ENCODE data around the gene TMC6. TPM values are rescaled to one million over a fixed set of nuclear protein-coding genes. Genes with fewer than 3 reads are reported as not detected.
"Not testable (repeated sequence)": the region's sequence is repeated elsewhere in the genome, so short reads cannot be mapped to it uniquely, and the experiment has no call there.

TMC6 gene
- total RNA-seq, 2 donors from 2014 or later, result 21.0 to 32.3 TPM

GRCh38 chr17:78174346-78174869, 45.9 kb upstream of the TMC6 start:
- H3K4me1 ChIP-seq, result peaks cover 78% of the 10 kb centered on the region
- TF ChIP-seq POLR2A (IDR thresholded peaks at IDR 0.05) (peak; percentile 70 to 88 (median 82)), CTCF (IDR thresholded peaks at IDR 0.05) (peak; percentile 66 to 98 (median 96))
- peak; percentile 96 to 97 (median 96) for DNase-seq
- H3K27ac ChIP-seq, result peak overlapping the region; percentile 78 to 95 (median 88)
- no peaks in the 10 kb centered on the region for H3K27me3 ChIP-seq
- H3K9me3 ChIP-seq, result no peaks in the 10 kb centered on the region
- intact Hi-C loops (cut with DNase I), result no loop called here
- no peak overlapping the region for H3K4me3 ChIP-seq
- H3K36me3 ChIP-seq (replicated peaks in 1 of 2; ENCODE audit: insufficient read depth in 1 of 2, low read depth in 2 of 2), result no peaks in the 10 kb centered on the region
- peak; percentile 92 for ATAC-seq
- 0 to 4% methylated on average over 3 to 15 of the region's 15 CpGs for WGBS, 2 donors

- H3K4me1 ChIP-seq, result peaks cover 82% of the 10 kb centered on the region
- TF ChIP-seq CTCF (IDR thresholded peaks at IDR 0.05), result no peak
- TF ChIP-seq POLR2A (IDR thresholded peaks at IDR 0.05), result no peak
- 70 to 78% methylated on average over 7 to 11 of the region's 11 CpGs for WGBS, 2 donors
- no peaks in the 10 kb centered on the region for H3K36me3 ChIP-seq (replicated peaks in 1 of 2; ENCODE audit: insufficient read depth in 1 of 2, low read depth in 2 of 2)
- DNase-seq (no peak), ATAC-seq (no peak)
- peak overlapping the region; percentile 28 to 95 (median 88) for H3K27ac ChIP-seq
- H3K4me3 ChIP-seq, result no peak overlapping the region
- H3K27me3 ChIP-seq, result no peaks in the 10 kb centered on the region
- H3K9me3 ChIP-seq, result no peaks in the 10 kb centered on the region
- intact Hi-C loops (cut with DNase I), result no loop called here
These were observed 44.7 kb upstream of the TMC6 start for GRCh38 chr17:78173097-78173715.

GRCh38 chr17:78172249-78173051, 43.9 kb upstream of the TMC6 start:
- no peak for TF ChIP-seq CTCF (IDR thresholded peaks at IDR 0.05)
- no peak for TF ChIP-seq POLR2A (IDR thresholded peaks at IDR 0.05)
- intact Hi-C loops (cut with DNase I), result no loop called here
- peak in 1 of 4 donors; percentile 28 for DNase-seq

GRCh38 chr17:78171591-78172248, 43.2 kb upstream of the TMC6 start:
- WGBS, 2 donors, result 74 to 84% methylated on average over 9 to 18 of the region's 19 CpGs
- intact Hi-C loops (cut with DNase I); H3K27me3 ChIP-seq; H3K9me3 ChIP-seq; H3K4me3 ChIP-seq; H3K36me3 ChIP-seq (replicated peaks in 1 of 2; ENCODE audit: insufficient read depth in 1 of 2, low read depth in 2 of 2); ATAC-seq; DNase-seq: not testable (repeated sequence)
- Histone ChIP-seq H3K27ac (peak overlapping the region in 3 of 4 donors; percentile 14 to 95 (median 27)), H3K4me1 (peaks cover 80% of the 10 kb centered on the region)

More at GRCh38 chr17:78172249-78173051, 43.9 kb upstream of the TMC6 start:
- Histone ChIP-seq H3K27ac (peak overlapping the region in 3 of 4 donors; percentile 87 to 95 (median 89)), H3K9me3 (no peaks in the 10 kb centered on the region), H3K36me3 (replicated peaks in 1 of 2; ENCODE audit: insufficient read depth in 1 of 2, low read depth in 2 of 2) (no peaks in the 10 kb centered on the region), H3K4me1 (peaks cover 86% of the 10 kb centered on the region), H3K4me3 (no peak overlapping the region), H3K27me3 (no peaks in the 10 kb centered on the region)
- no peak for ATAC-seq
- WGBS, 2 donors, result 47 to 56% methylated on average over 11 to 19 of the region's 19 CpGs
